Liver (tissue), 3 donors: ENCODE measurements around the gene RELN.

Experiments used
- MAX ChIP-seq: IDR thresholded peaks from 2 replicates; pipeline ENCODE4 v1.6.1; 2016; ENCODE audit warnings: antibody characterized with exemption
- RAD21 ChIP-seq, 2 donors: IDR thresholded peaks; 2 replicates each; pipeline ENCODE4 v1.6.1; 2016; ENCODE audit warnings: antibody characterized with exemption in 2 of 2, mild to moderate bottlenecking in 2 of 2
- RXRA ChIP-seq, 2 donors: IDR thresholded peaks; 2 replicates each; pipeline ENCODE4 v1.6.1; 2017 to 2018; ENCODE audit warnings: antibody characterized with exemption in 2 of 2, mild to moderate bottlenecking in 1 of 2
- TF ChIP-seq, protein P1 (sequence below): fragments of 150-350 bp; IDR thresholded peaks from 2 replicates; pipeline ENCODE4 v1.5.1; 2017; ENCODE audit warnings: improper control_type of control experiment, low read depth, low read length; ENCODE audit not compliant: missing input control
- donor health status: healthy.
- donor health status: healthy.

DNA sequence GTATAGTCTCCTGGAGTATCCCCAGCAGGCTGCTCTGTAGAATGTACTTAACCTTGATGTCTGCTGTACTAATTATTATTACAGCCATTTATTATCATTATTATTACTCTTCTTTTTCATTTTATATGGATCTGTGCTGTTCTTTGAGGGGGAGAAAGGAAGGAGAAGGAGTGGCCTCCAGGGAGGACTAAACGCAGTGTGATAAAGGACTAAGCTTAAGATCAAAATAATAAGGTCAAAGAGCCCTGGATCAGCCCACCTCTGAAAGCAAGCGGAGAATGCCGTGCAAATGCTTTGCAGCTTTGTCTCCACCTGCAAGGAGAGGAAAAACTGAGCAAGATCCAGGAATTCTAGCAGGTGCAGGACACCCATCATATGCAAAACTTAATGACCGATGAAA lies 65.3 kb downstream of the RELN start:
- TF ChIP-seq, protein P1, sequence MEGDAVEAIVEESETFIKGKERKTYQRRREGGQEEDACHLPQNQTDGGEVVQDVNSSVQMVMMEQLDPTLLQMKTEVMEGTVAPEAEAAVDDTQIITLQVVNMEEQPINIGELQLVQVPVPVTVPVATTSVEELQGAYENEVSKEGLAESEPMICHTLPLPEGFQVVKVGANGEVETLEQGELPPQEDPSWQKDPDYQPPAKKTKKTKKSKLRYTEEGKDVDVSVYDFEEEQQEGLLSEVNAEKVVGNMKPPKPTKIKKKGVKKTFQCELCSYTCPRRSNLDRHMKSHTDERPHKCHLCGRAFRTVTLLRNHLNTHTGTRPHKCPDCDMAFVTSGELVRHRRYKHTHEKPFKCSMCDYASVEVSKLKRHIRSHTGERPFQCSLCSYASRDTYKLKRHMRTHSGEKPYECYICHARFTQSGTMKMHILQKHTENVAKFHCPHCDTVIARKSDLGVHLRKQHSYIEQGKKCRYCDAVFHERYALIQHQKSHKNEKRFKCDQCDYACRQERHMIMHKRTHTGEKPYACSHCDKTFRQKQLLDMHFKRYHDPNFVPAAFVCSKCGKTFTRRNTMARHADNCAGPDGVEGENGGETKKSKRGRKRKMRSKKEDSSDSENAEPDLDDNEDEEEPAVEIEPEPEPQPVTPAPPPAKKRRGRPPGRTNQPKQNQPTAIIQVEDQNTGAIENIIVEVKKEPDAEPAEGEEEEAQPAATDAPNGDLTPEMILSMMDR = no peak
- no peak for TF ChIP-seq MAX
- no peak for TF ChIP-seq RAD21 (IDR thresholded peaks at IDR 0.05)
- TF ChIP-seq RXRA (IDR thresholded peaks at IDR 0.05) = no peak
